ENCODE data around the gene TLN1.

Gene TLN1

GRCh38 chr9:35728041-35728971, 3.7 kb downstream of the TLN1 start:
- no peak for DNase-seq (ENCODE audit: low spot score)

GRCh38 chr9:35727676-35728040, 4.3 kb downstream of the TLN1 start:
- no peak for DNase-seq (ENCODE audit: low spot score)

DNA sequence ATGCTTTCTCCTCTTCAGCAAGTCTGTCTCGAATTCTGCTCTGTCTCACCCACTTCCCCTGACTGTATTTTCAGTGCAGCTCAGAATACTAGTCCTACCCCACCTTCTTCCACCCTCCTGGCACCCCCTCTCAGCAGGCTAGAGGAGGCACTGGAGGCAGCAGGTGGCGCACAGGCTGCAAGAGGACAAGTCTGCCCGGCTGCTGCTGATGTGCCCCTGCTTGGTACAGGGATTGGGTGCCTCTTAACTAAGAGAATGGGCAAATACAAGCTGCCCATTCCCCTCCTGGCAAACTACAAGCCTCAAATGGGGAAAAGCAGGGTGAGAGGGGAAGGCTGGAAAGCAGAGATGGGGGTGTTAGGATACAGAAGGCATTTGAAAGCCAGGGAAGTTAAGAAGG, 5.1 kb downstream of the TLN1 start:
- no peak for DNase-seq (ENCODE audit: low spot score)

DNA sequence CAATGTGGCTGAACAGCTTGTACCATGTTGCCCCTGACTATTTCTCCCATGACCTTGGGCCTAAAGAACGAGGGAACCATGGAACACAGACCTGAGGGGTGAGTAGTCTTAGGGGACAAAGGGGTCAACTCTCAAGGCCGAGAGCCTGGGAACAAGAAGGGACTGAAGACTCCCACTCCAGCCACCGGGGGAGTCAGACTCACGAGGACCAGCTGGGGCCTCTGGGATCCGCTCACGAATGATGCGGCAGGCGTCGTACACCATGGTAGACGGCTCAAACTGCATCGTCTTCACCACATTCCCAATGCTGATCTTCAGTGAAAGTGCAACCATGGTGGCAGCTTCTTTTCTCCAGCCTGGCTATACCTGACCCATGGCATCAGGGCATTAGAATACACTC, 6.6 kb downstream of the TLN1 start:
- DNase-seq (ENCODE audit: low spot score): no peak

- no peak for DNase-seq (ENCODE audit: low spot score)
Observed at GRCh38 chr9:35723908-35724307, 8.1 kb downstream of the TLN1 start.

DNA sequence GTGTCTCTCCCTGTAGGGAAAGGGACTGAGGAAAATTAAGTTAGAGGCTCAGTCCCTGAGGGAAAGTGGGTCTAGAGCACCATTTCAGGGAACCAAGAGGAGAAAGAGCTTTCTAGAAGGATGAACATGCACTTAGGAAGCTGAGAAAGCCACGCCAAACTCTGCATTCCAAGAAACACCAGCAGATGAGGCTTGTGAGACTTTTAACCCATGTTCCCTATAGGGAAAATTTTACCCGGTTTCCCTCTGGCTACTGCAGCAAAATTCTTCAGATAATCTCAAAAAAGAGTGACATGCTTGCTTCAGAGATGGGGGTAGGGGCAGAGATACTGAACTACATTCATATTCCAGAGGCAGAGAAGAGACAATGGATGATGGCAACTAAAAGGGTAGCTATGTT, 8.6 kb downstream of the TLN1 start:
- DNase-seq (ENCODE audit: low spot score): no peak

DNA sequence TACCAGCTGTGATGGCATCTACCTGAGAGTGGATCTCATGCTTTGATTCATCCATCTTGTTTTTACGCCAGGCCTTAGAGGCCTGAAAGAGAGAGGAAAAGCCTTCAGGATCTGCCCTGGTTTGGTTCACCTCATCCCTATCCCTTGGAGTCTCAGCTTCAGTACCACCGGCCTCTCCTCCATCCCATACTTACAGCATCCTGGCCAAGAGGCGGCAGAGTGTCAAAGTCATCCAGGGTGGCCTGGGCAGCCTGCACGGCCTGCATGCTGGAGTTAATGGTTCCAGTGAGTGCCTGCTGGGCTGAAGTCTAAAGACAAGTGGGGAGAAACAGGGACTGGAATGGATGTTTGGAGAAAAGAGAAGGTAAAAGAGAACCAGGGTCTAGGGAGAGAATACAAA, 12.4 kb downstream of the TLN1 start:
- no peak for DNase-seq (ENCODE audit: low spot score)

- DNase-seq (ENCODE audit: low spot score): no peak
Observed at GRCh38 chr9:35718721-35719511, 13.1 kb downstream of the TLN1 start.

DNA sequence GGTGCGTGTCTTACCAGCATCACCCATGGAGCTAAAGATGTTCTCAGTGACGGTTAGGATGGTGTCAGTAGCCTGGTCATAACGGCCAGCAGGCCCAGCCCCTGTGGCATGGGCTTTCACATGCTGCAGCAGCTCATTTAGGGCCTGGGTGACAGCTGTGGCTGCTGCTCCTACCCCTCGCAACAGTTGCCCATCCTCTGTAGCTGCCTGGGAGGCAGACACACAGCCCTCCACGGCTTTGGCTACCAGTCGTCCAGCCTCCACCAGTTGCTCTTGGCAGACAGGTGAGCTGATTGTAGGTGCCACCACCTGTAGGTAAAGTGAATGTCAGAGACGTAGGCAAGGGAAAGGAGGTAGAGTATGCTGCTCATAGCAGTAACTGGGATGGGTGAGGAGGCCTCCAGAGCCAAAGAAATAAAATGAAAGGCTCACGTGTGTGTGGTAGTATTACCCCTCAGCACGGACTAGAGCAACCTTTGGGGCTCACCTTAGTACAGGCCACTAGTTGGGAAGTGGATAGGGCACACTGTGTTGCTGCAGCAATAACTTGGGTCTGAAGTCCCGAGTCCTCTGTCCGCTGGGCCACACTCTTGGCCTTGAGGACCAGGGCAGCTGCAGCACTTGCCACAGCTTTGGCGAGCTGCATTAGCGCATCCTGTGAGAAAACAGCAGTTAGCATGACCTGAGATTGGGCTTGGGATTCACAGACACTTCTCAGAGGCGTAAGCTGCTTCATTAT, 14.7 kb downstream of the TLN1 start:
- DNase-seq (ENCODE audit: low spot score): no peak

- no peak for DNase-seq (ENCODE audit: low spot score)
Observed at GRCh38 chr9:35716230-35716629, 15.8 kb downstream of the TLN1 start.

GRCh38 chr9:35714579-35715252, 17.3 kb downstream of the TLN1 start:
- DNase-seq (ENCODE audit: low spot score): no peak

DNA sequence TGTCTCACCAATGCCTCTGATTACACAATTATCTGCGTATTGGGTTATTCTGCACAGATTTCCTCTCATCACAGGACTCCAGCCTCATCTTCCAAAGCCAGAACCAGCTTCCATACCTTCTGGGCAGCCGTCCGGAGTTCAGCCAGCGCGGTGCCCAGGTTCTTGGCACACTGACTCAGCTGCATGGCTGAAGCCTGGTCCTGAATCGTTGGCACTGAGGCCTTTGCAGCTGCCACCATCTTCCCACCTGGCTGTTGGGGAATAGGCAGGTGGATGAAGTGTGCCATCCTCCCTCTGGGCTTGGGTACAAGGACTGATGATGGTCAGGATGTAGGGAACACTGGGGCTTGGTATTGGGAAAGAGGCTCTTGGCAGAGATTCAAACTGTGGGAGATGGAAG, 17.9 kb downstream of the TLN1 start:
- DNase-seq (ENCODE audit: low spot score): no peak

- DNase-seq (ENCODE audit: low spot score): no peak
Observed at GRCh38 chr9:35713578-35713977, 18.4 kb downstream of the TLN1 start.

GRCh38 chr9:35712762-35713400, 19.1 kb downstream of the TLN1 start:
- DNase-seq (ENCODE audit: low spot score): no peak

DNA sequence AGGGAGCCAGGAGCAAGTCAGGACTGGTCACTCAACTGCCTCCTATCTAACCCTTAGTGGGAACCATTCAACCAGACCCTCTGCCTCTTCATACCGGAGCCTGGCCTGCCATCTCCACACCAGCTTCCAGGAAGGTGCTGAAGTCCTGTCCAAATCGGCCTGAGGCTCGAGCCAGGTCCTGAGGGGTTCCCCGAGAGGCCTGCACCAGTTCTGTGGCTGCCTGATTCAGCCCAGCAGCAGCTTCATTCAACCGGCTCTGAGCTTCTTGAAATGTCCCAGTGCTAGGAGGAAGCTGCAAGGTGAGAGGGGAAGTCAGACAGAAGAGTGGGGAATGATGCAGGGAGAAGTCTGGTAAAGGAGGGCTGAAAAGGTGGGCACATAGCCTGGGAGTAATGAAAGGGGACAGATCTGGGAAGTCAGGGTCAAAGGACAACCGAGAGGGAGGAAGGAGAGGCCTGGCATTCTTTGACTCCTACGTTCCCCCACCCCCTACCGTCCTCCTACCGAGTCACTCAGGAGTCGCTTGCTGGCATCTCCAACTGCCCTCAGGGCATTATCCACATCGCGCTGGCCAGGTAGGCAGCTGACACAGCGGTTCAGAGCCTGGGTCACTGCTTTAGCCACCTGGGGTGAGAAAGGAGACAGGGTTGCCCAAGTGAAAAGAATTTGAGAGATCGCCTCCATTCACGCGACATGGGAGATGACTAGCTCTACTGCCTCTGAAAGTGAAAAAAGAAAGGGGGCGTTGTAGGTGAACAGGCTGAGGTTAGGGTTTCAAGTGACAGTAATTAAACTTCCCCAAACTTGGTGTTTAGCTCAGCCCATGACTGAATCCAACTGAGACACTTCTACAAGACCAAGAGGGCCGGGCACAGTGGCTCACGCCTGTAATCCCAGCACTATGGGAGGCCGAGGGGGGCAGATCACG, 20.2 kb downstream of the TLN1 start:
- DNase-seq (ENCODE audit: low spot score): no peak

DNA sequence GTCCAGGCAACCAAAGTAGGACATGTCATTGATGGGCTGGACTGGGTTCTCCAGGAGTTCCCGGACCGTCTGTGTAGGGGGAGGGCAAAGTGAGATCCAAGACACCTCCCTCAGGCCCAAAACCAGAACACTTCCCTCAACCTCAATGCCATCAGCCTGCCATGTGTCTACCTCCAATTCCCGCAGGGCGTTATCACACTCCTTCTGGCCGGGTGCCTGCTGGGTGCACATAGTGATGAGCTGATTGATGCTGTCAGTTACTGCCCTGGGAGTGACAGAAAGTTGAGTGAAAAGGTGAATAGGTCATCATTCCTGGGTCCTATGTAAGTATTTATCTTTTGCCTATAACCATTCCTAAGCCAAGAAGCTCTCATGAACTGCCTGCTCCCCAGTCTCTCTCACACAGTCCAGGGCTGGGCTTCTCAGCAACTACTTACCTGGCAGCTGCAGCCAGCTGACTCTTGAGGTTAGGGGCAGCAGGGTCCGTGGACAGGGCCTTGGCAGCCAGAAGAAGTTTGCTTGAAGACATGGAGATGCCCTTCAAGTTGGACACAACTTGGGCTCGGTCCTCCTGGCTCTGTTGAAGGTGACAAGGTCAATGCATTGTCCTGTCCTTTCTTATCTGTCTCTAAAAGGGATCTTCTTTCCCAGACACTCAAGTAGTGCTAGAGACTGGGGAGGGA, 21.0 kb downstream of the TLN1 start:
- no peak for DNase-seq (ENCODE audit: low spot score)

- DNase-seq (ENCODE audit: low spot score): no peak
Observed at GRCh38 chr9:35708146-35708545, 23.8 kb downstream of the TLN1 start.

- no peak for DNase-seq (ENCODE audit: low spot score)
Observed at GRCh38 chr9:35706951-35707350, 25.0 kb downstream of the TLN1 start.

GRCh38 chr9:35705836-35706430, 26.1 kb downstream of the TLN1 start:
- DNase-seq (ENCODE audit: low spot score): no peak
